ENCODE measurements around the gene KRT20. TPM values are rescaled to one million over a fixed set of nuclear protein-coding genes. Genes with fewer than 3 reads are reported as not detected.

Gene KRT20
- total and polyA plus RNA-seq, 7 experiments from 2014 or later, result not detected

- Mint-ChIP-seq H3K4me1 (peaks cover 0 to 10% (median 0%) of the 10 kb centered on the region in 7 donors), H3K27ac (no peak overlapping the region), H3K9me3 (no peaks in the 10 kb centered on the region), H3K4me3 (no peak overlapping the region), H3K36me3 (no peaks in the 10 kb centered on the region), H3K27me3 (peaks cover 20 to 37% (median 23%) of the 10 kb centered on the region in 5 donors)
- ChIA-PET POLR2A (interaction anchor here (0.6 kb wide), 1 partner anchor 1184 kb away, joined by 3 read pairs; no protein-coding TSS in a partner anchor), CTCF (interaction anchor here (0.6 to 0.7 kb wide), 2 partner anchors 509 to 760 kb away, joined by 4 to 5 read pairs; no protein-coding TSS in a partner anchor)
- Histone ChIP-seq H3K4me3 (ENCODE audit: low read length) (no peak overlapping the region), H3K4me1 (ENCODE audit: control insufficient read depth in 2 of 2, insufficient read depth in 2 of 2, low read length in 2 of 2) (no peaks in the 10 kb centered on the region), H3K36me3 (ENCODE audit: control insufficient read depth in 2 of 3, insufficient read depth in 3 of 3, low read length in 3 of 3) (no peaks in the 10 kb centered on the region), H3K27ac (ENCODE audit: low read depth, low read length) (no peak overlapping the region), H3K27me3 (ENCODE audit: control insufficient read depth in 2 of 2, insufficient read depth in 2 of 2, low read length in 2 of 2) (no peaks in the 10 kb centered on the region), H3K9me3 (ENCODE audit: control insufficient read depth in 2 of 3, low read length in 3 of 3) (no peaks in the 10 kb centered on the region)
- ATAC-seq (no peak), DNase-seq (no peak)
- intact Hi-C loops (cut with micrococcal nuclease), result no loop called here
Measured at GRCh38 chr17:40902498-40902897, 17.5 kb upstream of the KRT20 start.

DNA sequence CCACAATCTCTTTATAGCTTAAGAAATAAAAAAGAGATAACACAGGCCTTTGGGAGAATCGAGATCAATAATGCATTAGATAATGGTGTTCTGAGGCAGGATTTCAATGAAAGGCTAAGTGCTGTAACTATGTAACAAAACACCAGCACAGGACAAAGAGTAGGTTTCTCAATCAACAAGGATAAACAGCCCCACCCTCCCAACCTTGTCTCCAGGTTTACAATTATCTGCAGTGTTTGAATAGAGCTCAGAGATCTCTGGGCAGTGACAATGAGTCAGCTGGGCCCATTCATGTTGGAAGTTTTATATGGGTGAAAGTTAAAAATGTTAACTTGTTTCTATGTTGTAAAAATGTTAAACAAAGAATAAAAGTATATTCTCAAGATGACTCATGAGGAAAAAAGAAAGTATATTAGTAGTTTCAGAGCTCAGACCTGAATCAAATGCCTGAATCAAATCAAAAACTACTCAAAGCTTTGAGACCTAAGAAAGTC, 17.0 kb upstream of the KRT20 start:
- DNase-seq (no peak), ATAC-seq (no peak)
- intact Hi-C loops (cut with micrococcal nuclease), result no loop called here
- Mint-ChIP-seq H3K4me3 (no peak overlapping the region), H3K27me3 (peaks cover 18 to 32% (median 23%) of the 10 kb centered on the region in 5 donors), H3K9me3 (no peaks in the 10 kb centered on the region), H3K4me1 (peaks cover 0 to 10% (median 0%) of the 10 kb centered on the region in 7 donors), H3K27ac (no peak overlapping the region), H3K36me3 (no peaks in the 10 kb centered on the region)
- CTCF ChIA-PET, result interaction anchor here (0.6 to 0.7 kb wide), 2 partner anchors 509 to 761 kb away, joined by 4 to 5 read pairs; no protein-coding TSS in a partner anchor
- Histone ChIP-seq H3K36me3 (ENCODE audit: control insufficient read depth in 2 of 3, insufficient read depth in 3 of 3, low read length in 3 of 3) (no peaks in the 10 kb centered on the region), H3K27ac (ENCODE audit: low read depth, low read length) (no peak overlapping the region), H3K9me3 (ENCODE audit: control insufficient read depth in 2 of 3, low read length in 3 of 3) (no peaks in the 10 kb centered on the region), H3K4me3 (ENCODE audit: low read length) (no peak overlapping the region), H3K4me1 (ENCODE audit: control insufficient read depth in 2 of 2, insufficient read depth in 2 of 2, low read length in 2 of 2) (no peaks in the 10 kb centered on the region), H3K27me3 (ENCODE audit: control insufficient read depth in 2 of 2, insufficient read depth in 2 of 2, low read length in 2 of 2) (no peaks in the 10 kb centered on the region)
- POLR2A ChIA-PET, result interaction anchor here (0.6 kb wide), 1 partner anchor 1183 kb away, joined by 3 read pairs; no protein-coding TSS in a partner anchor

DNA sequence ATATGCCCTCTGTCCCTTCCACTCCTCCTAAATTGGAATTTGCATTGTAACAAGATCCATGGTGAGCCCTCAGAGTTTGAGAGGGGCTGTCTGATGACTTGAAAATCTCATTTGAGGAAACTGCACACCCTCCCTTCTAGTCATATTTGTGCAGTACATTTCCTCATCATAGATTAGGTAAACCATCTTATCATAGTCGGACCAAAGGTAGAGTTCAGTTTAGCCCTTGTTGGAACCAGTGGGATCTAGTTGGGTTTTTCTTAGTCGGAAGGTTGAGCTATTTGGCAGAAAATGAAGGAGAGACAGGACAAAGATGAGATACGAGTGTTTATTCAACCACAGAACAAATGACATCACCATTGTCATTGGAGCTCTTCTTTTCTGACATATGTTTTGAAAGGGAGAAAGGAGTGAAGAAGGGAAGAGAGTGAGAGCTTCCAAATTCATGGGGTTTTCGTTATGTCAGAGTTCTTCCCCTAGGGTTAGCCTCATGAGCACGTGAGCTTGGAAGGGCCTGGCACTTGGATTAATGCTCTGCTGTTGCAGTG, 15.8 kb upstream of the KRT20 start:
- Mint-ChIP-seq H3K9me3 (no peaks in the 10 kb centered on the region), H3K27ac (no peak overlapping the region), H3K27me3 (peaks cover 13 to 28% (median 22%) of the 10 kb centered on the region in 5 donors), H3K36me3 (no peaks in the 10 kb centered on the region), H3K4me1 (peaks cover 0 to 10% (median 0%) of the 10 kb centered on the region in 7 donors), H3K4me3 (no peak overlapping the region)
- DNase-seq (no peak), ATAC-seq (no peak)
- Histone ChIP-seq H3K27me3 (ENCODE audit: control insufficient read depth in 2 of 2, insufficient read depth in 2 of 2, low read length in 2 of 2) (no peaks in the 10 kb centered on the region), H3K36me3 (ENCODE audit: control insufficient read depth in 2 of 3, insufficient read depth in 3 of 3, low read length in 3 of 3) (no peaks in the 10 kb centered on the region), H3K27ac (ENCODE audit: low read depth, low read length) (no peak overlapping the region), H3K9me3 (ENCODE audit: control insufficient read depth in 2 of 3, low read length in 3 of 3) (no peaks in the 10 kb centered on the region), H3K4me1 (ENCODE audit: control insufficient read depth in 2 of 2, insufficient read depth in 2 of 2, low read length in 2 of 2) (no peaks in the 10 kb centered on the region), H3K4me3 (ENCODE audit: low read length) (no peak overlapping the region)
- intact Hi-C loops (cut with micrococcal nuclease), result no loop called here
- ChIA-PET CTCF (interaction anchor here (0.6 kb wide), 2 partner anchors 74 to 764 kb away, joined by 3 read pairs; no protein-coding TSS in a partner anchor), POLR2A (interaction anchor here (0.7 kb wide), 1 partner anchor 374 kb away, joined by 3 read pairs; no protein-coding TSS in a partner anchor)

DNA sequence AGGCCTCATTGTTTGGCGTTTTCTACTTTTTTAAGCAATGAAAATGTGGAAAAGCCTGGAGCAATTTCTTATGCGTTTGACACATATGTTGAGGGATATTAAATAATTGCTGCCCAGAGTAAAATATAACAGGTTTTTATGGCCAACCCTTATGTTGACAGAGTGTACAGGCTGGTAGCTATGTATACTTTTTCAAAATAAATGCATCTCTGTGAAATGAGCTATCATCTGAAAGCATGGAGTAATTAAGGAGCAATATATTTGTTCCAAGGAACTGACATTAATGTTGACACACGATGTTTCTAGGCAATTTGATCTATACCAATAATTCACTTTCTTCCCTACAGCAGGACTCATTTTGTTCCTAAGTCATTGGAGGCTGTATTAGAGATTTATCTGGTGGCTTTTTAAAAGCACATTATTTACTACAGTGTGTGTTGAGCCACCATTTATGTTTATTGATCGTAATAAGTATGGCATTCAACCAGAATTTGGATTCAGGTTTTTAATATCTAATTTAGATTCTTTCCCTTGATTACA, 11.9 kb upstream of the KRT20 start:
- no peak overlapping the region for H3K4me3 Mint-ChIP-seq
- intact Hi-C loops (cut with micrococcal nuclease), result no loop called here
- no peaks in the 10 kb centered on the region for H3K9me3 Mint-ChIP-seq
- no peaks in the 10 kb centered on the region for H3K9me3 ChIP-seq (ENCODE audit: control insufficient read depth in 2 of 3, low read length in 3 of 3)
- H3K27ac ChIP-seq (ENCODE audit: low read depth, low read length), result no peak overlapping the region
- no peak overlapping the region for H3K4me3 ChIP-seq (ENCODE audit: low read length)
- peaks cover 0 to 1% (median 0%) of the 10 kb centered on the region in 7 donors for H3K4me1 Mint-ChIP-seq
- H3K36me3 Mint-ChIP-seq, result no peaks in the 10 kb centered on the region
- H3K36me3 ChIP-seq (ENCODE audit: control insufficient read depth in 2 of 3, insufficient read depth in 3 of 3, low read length in 3 of 3), result no peaks in the 10 kb centered on the region
- ATAC-seq (no peak), DNase-seq (no peak)
- ChIA-PET CTCF (no interaction called here), POLR2A (interaction anchor here (0.7 kb wide), 1 partner anchor 246 kb away, joined by 3 read pairs; no protein-coding TSS in a partner anchor)
- no peaks in the 10 kb centered on the region for H3K4me1 ChIP-seq (ENCODE audit: control insufficient read depth in 2 of 2, insufficient read depth in 2 of 2, low read length in 2 of 2)
- H3K27ac Mint-ChIP-seq, result no peak overlapping the region
- peaks cover 30 to 38% (median 37%) of the 10 kb centered on the region in 5 donors for H3K27me3 Mint-ChIP-seq
- H3K27me3 ChIP-seq (ENCODE audit: control insufficient read depth in 2 of 2, insufficient read depth in 2 of 2, low read length in 2 of 2), result no peaks in the 10 kb centered on the region

- no peaks in the 10 kb centered on the region for H3K27me3 ChIP-seq (ENCODE audit: control insufficient read depth in 2 of 2, insufficient read depth in 2 of 2, low read length in 2 of 2)
- no peak overlapping the region for H3K4me3 ChIP-seq (ENCODE audit: low read length)
- H3K9me3 ChIP-seq (ENCODE audit: control insufficient read depth in 2 of 3, low read length in 3 of 3), result no peaks in the 10 kb centered on the region
- CTCF ChIA-PET, result interaction anchor here (0.7 kb wide), 1 partner anchor 15 kb away, joined by 3 read pairs; no protein-coding TSS in a partner anchor
- H3K4me1 ChIP-seq (ENCODE audit: control insufficient read depth in 2 of 2, insufficient read depth in 2 of 2, low read length in 2 of 2), result no peaks in the 10 kb centered on the region
- no peak overlapping the region for H3K4me3 Mint-ChIP-seq
- H3K36me3 ChIP-seq (ENCODE audit: control insufficient read depth in 2 of 3, insufficient read depth in 3 of 3, low read length in 3 of 3), result no peaks in the 10 kb centered on the region
- intact Hi-C loops (cut with micrococcal nuclease), result no loop called here
- no peaks in the 10 kb centered on the region for H3K36me3 Mint-ChIP-seq
- no peak overlapping the region for H3K27ac Mint-ChIP-seq
- H3K4me1 Mint-ChIP-seq, result no peaks in the 10 kb centered on the region
- H3K27me3 Mint-ChIP-seq, result peaks cover 27 to 43% (median 34%) of the 10 kb centered on the region in 5 donors
- POLR2A ChIA-PET, result no interaction called here
- ATAC-seq (no peak), DNase-seq (no peak)
- H3K27ac ChIP-seq (ENCODE audit: low read depth, low read length), result no peak overlapping the region
- no peaks in the 10 kb centered on the region for H3K9me3 Mint-ChIP-seq
Measured at GRCh38 chr17:40895106-40895730, 10.2 kb upstream of the KRT20 start.

- peaks cover 3 to 10% of the 10 kb centered on the region in 2 donors for H3K27me3 ChIP-seq (ENCODE audit: control insufficient read depth in 2 of 2, insufficient read depth in 2 of 2, low read length in 2 of 2)
- H3K27me3 Mint-ChIP-seq, result peaks cover 30 to 59% (median 43%) of the 10 kb centered on the region in 5 donors
- ChIA-PET POLR2A (no interaction called here), CTCF (interaction anchor here (0.7 kb wide), 1 partner anchor 83 kb away, joined by 3 read pairs; no protein-coding TSS in a partner anchor)
- H3K36me3 Mint-ChIP-seq, result no peaks in the 10 kb centered on the region
- no peaks in the 10 kb centered on the region for H3K4me1 ChIP-seq (ENCODE audit: control insufficient read depth in 2 of 2, insufficient read depth in 2 of 2, low read length in 2 of 2)
- H3K27ac Mint-ChIP-seq, result no peak overlapping the region
- H3K27ac ChIP-seq (ENCODE audit: low read depth, low read length), result no peak overlapping the region
- H3K4me3 Mint-ChIP-seq, result no peak overlapping the region
- no peaks in the 10 kb centered on the region for H3K36me3 ChIP-seq (ENCODE audit: control insufficient read depth in 2 of 3, insufficient read depth in 3 of 3, low read length in 3 of 3)
- H3K9me3 Mint-ChIP-seq, result no peaks in the 10 kb centered on the region
- no peak for ATAC-seq
- no peaks in the 10 kb centered on the region for H3K9me3 ChIP-seq (ENCODE audit: control insufficient read depth in 2 of 3, low read length in 3 of 3)
- intact Hi-C loops (cut with micrococcal nuclease), result no loop called here
- DNase-seq, result no peak
- no peak overlapping the region for H3K4me3 ChIP-seq (ENCODE audit: low read length)
- H3K4me1 Mint-ChIP-seq, result no peaks in the 10 kb centered on the region
Measured at GRCh38 chr17:40888196-40888720, 3.2 kb upstream of the KRT20 start.

All from naive thymus-derived CD4-positive, alpha-beta T cell (primary cell).